Ureter (tissue), 1 donor: ENCODE measurements around the gene KIF25. TPM values are rescaled to one million over a fixed set of nuclear protein-coding genes. Genes with fewer than 3 reads are reported as not detected.
"Not testable (repeated sequence)": the region's sequence is repeated elsewhere in the genome, so short reads cannot be mapped to it uniquely, and the experiment has no call there.

Experiments
- DNase-seq: peaks from one replicate; pipeline ENCODE4 v3.0.0-alpha.2; 2020; ENCODE audit warnings: low spot score
- total RNA-seq: library from RNA; stranded (reverse); gene quantifications from one replicate; pipeline ENCODE4 v1.2.4, GENCODE V29; 2023
- donor health status: DM: yes; HTN: yes; CAD: no.

The KIF25 gene
- total RNA-seq, 1 donor from 2014 or later = not detected

- DNase-seq = no peak
These were observed 22.0 kb upstream of the KIF25 start for GRCh38 chr6:167975458-167975857.

- not testable (repeated sequence) for DNase-seq
These were observed 21.3 kb upstream of the KIF25 start for GRCh38 chr6:167976116-167976657.

- DNase-seq = no peak
These were observed 20.8 kb upstream of the KIF25 start for GRCh38 chr6:167976708-167977107.

GRCh38 chr6:167977717-167978467 lies 19.6 kb upstream of the KIF25 start:
- DNase-seq = no peak

- no peak for DNase-seq
These were observed 18.9 kb upstream of the KIF25 start for GRCh38 chr6:167978607-167979006.

GRCh38 chr6:167979436-167980139 lies 17.9 kb upstream of the KIF25 start:
- no peak for DNase-seq

- no peak for DNase-seq
These were observed 16.4 kb upstream of the KIF25 start for GRCh38 chr6:167980911-167981580.

GRCh38 chr6:167981916-167982462 lies 15.5 kb upstream of the KIF25 start:
- DNase-seq = no peak

- DNase-seq = no peak
These were observed 13.2 kb upstream of the KIF25 start for GRCh38 chr6:167984144-167984719.

GRCh38 chr6:167984876-167985604 lies 12.4 kb upstream of the KIF25 start:
- no peak for DNase-seq

GRCh38 chr6:167985911-167986595 lies 11.4 kb upstream of the KIF25 start:
- no peak for DNase-seq

GRCh38 chr6:167987396-167988153 lies 9.9 kb upstream of the KIF25 start:
- no peak for DNase-seq

GRCh38 chr6:167988154-167988495 lies 9.3 kb upstream of the KIF25 start:
- no peak for DNase-seq

GRCh38 chr6:167988945-167989841 lies 8.3 kb upstream of the KIF25 start:
- no peak for DNase-seq

GRCh38 chr6:167990016-167990945 lies 7.2 kb upstream of the KIF25 start:
- no peak for DNase-seq

- no peak for DNase-seq
These were observed 4.3 kb upstream of the KIF25 start for GRCh38 chr6:167993169-167993568.

- DNase-seq = no peak
These were observed 3.6 kb upstream of the KIF25 start for GRCh38 chr6:167993831-167994230.

GRCh38 chr6:167995302-167995701 lies 2.2 kb upstream of the KIF25 start:
- no peak for DNase-seq
